Large intestine (tissue), 3 donors: Measurements from ENCODE around the gene SPHK2. TPM values are rescaled to one million over a fixed set of nuclear protein-coding genes. Genes with fewer than 3 reads are reported as not detected.

Source experiments
- DNase-seq, 2 donors: peaks; one replicate each; pipeline versions ENCODE4 v3.0.0 to v3.0.0-alpha.2; 2013
- H3K27ac ChIP-seq: one replicate; pipeline ENCODE4 v1.5.1; 2013; ENCODE audit warnings: low read length
- H3K27me3 ChIP-seq: 2 replicates; pipeline ENCODE4 v1.6.1; 2013; ENCODE audit warnings: low read length; ENCODE audit not compliant: control insufficient read depth, insufficient read depth
- H3K36me3 ChIP-seq: 2 replicates; pipeline ENCODE4 v1.6.1; 2013; ENCODE audit warnings: low read length; ENCODE audit not compliant: control insufficient read depth, insufficient read depth
- H3K4me1 ChIP-seq: one replicate; pipeline ENCODE4 v1.6.1; 2013; ENCODE audit warnings: low read length; ENCODE audit not compliant: control insufficient read depth, insufficient read depth
- H3K4me3 ChIP-seq: one replicate; pipeline ENCODE4 v1.5.1; 2013; ENCODE audit warnings: low read length
- H3K9me3 ChIP-seq: one replicate; pipeline ENCODE4 v1.6.1; 2013; ENCODE audit warnings: mild to moderate bottlenecking, low read depth, low read length, moderate library complexity; ENCODE audit not compliant: control insufficient read depth
- WGBS: methylation state at CpG from one replicate; pipeline ENCODE4 v1.1.5; 2013; ENCODE audit warnings: low lambda C conversion rate; ENCODE audit not compliant: insufficient coverage; 5-methylcytosine and 5-hydroxymethylcytosine counted together
- polyA plus RNA-seq: library from polyadenylated mRNA; unstranded; fragments of 120-200 nt; gene quantifications from one replicate; pipeline ENCODE4 v1.2.1, GENCODE V29; 2013

The SPHK2 gene
- polyA plus RNA-seq, 1 donor, result 20.1 TPM

DNA sequence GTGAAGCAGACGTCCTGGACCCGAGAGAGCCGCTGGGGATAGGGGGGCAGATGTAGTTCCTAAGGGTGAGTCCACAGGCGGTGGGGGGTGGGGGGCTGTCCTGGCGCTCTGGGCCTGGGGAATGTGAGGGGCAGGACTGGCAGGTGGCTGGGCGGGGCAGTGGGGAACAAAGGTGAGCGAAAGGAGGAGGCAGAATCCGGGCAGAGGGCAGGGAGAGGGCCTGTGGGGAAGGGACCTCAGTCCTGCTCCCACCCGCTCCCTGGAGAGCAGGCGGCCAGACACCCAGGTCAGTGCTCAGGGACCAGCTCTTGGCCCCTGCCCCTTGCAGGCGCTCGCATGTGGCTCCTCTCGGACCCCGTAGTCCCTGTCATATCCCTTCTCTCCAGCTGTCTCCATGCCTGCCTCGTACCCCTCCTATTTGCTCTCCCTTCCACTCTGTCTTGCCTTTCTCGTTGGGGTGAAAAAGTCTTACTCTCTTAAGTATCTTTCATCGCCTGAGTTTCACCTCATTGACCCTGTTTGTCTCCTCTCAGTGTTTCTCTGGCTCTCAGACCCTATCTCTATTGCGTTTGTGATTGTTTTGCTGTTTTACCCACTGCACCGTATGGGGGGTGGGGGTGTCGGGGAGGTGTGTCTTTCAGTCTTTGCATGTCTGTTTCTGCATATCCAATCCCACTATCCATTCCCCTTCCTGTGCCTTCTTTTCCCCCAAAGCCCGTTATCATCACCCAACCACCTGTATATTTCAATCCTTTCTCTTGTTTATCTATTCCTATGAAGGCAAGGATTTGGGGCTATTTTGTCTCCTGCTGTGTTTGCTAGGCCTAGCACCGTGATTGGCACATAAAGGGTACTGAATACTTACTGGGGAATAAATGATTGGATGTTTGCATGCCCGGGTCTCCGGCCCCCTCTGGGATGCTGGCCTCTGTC lies 5.8 kb downstream of the SPHK2 start:
- Histone ChIP-seq H3K9me3 (peaks cover 12% of the 10 kb centered on the region), H3K36me3 (peaks cover 16% of the 10 kb centered on the region), H3K4me1 (peaks cover 49% of the 10 kb centered on the region), H3K4me3 (peak overlapping the region; percentile 59), H3K27ac (peak overlapping the region; percentile 95), H3K27me3 (no peaks in the 10 kb centered on the region)
- DNase-seq, result peak in 1 of 2 donors; percentile 82
- 40% methylated on average over 2 of the region's 24 CpGs for WGBS

DNA sequence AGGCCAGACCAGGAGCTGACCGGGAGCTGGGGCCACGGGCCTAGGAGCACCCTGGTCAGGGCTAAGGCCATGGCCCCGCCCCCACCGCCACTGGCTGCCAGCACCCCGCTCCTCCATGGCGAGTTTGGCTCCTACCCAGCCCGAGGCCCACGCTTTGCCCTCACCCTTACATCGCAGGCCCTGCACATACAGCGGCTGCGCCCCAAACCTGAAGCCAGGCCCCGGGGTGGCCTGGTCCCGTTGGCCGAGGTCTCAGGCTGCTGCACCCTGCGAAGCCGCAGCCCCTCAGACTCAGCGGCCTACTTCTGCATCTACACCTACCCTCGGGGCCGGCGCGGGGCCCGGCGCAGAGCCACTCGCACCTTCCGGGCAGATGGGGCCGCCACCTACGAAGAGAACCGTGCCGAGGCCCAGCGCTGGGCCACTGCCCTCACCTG lies 6.6 kb downstream of the SPHK2 start:
- DNase-seq, result peak in 1 of 2 donors; percentile 8
- Histone ChIP-seq H3K9me3 (peaks cover 12% of the 10 kb centered on the region), H3K36me3 (peaks cover 16% of the 10 kb centered on the region), H3K4me3 (peak overlapping the region; percentile 59), H3K4me1 (peaks cover 58% of the 10 kb centered on the region), H3K27me3 (no peaks in the 10 kb centered on the region), H3K27ac (peak overlapping the region; percentile 95)
- WGBS, result no CpG with 5 or more reads among the region's 30 CpGs

GRCh38 chr19:48627201-48627864 lies 8.0 kb downstream of the SPHK2 start:
- H3K27me3 ChIP-seq, result no peaks in the 10 kb centered on the region
- no CpG with 5 or more reads among the region's 6 CpGs for WGBS
- peaks cover 68% of the 10 kb centered on the region for H3K4me1 ChIP-seq
- peaks cover 12% of the 10 kb centered on the region for H3K9me3 ChIP-seq
- H3K4me3 ChIP-seq, result no peak overlapping the region
- DNase-seq, result peak in 1 of 2 donors; percentile 90
- peaks cover 18% of the 10 kb centered on the region for H3K36me3 ChIP-seq
- H3K27ac ChIP-seq, result peak overlapping the region; percentile 97

DNA sequence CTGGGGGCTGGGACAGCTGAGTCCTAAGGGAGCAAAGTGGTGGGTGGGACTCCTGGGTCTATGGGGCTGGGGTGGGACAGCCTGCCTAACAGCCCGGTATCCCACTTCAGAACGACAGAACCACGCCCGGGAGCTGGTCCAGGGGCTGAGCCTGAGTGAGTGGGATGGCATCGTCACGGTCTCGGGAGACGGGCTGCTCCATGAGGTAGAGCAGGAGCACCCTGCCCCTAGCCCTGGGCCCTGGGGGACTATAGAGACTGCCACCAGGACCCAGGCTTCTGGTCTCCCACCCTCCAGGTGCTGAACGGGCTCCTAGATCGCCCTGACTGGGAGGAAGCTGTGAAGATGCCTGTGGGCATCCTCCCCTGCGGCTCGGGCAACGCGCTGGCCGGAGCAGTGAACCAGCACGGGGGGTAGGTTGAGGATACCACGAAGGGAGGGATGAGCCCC lies 8.6 kb downstream of the SPHK2 start:
- Histone ChIP-seq H3K4me3 (no peak overlapping the region), H3K27me3 (no peaks in the 10 kb centered on the region), H3K9me3 (peaks cover 12% of the 10 kb centered on the region), H3K27ac (peak overlapping the region; percentile 97), H3K36me3 (peaks cover 18% of the 10 kb centered on the region), H3K4me1 (peaks cover 73% of the 10 kb centered on the region)
- no CpG with 5 or more reads among the region's 17 CpGs for WGBS
- DNase-seq, result no peak

DNA sequence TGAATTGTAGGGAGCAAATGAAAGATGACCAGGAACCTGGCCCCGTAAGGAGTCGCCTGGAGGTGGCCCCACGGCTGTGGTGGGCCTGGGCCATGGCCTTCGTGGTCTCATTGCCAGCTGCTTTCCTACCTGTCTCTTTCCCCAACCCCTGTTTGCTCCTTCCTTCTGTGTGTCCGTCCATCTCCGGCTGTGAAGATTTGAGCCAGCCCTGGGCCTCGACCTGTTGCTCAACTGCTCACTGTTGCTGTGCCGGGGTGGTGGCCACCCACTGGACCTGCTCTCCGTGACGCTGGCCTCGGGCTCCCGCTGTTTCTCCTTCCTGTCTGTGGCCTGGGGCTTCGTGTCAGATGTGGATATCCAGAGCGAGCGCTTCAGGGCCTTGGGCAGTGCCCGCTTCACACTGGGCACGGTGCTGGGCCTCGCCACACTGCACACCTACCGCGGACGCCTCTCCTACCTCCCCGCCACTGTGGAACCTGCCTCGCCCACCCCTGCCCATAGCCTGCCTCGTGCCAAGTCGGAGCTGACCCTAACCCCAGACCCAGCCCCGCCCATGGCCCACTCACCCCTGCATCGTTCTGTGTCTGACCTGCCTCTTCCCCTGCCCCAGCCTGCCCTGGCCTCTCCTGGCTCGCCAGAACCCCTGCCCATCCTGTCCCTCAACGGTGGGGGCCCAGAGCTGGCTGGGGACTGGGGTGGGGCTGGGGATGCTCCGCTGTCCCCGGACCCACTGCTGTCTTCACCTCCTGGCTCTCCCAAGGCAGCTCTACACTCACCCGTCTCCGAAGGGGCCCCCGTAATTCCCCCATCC lies 9.4 kb downstream of the SPHK2 start:
- DNase-seq, result no peak
- peak overlapping the region; percentile 97 for H3K27ac ChIP-seq
- H3K9me3 ChIP-seq, result peaks cover 12% of the 10 kb centered on the region
- no CpG with 5 or more reads among the region's 34 CpGs for WGBS
- no peaks in the 10 kb centered on the region for H3K27me3 ChIP-seq
- H3K4me1 ChIP-seq, result peaks cover 74% of the 10 kb centered on the region
- no peak overlapping the region for H3K4me3 ChIP-seq
- H3K36me3 ChIP-seq, result peaks cover 18% of the 10 kb centered on the region

GRCh38 chr19:48629297-48629598 lies 9.9 kb downstream of the SPHK2 start:
- WGBS, result no CpG with 5 or more reads among the region's 22 CpGs
- no peak overlapping the region for H3K4me3 ChIP-seq
- H3K36me3 ChIP-seq, result peaks cover 18% of the 10 kb centered on the region
- no peaks in the 10 kb centered on the region for H3K27me3 ChIP-seq
- H3K9me3 ChIP-seq, result peaks cover 12% of the 10 kb centered on the region
- peaks cover 78% of the 10 kb centered on the region for H3K4me1 ChIP-seq
- H3K27ac ChIP-seq, result peak overlapping the region; percentile 54
- no peak for DNase-seq

DNA sequence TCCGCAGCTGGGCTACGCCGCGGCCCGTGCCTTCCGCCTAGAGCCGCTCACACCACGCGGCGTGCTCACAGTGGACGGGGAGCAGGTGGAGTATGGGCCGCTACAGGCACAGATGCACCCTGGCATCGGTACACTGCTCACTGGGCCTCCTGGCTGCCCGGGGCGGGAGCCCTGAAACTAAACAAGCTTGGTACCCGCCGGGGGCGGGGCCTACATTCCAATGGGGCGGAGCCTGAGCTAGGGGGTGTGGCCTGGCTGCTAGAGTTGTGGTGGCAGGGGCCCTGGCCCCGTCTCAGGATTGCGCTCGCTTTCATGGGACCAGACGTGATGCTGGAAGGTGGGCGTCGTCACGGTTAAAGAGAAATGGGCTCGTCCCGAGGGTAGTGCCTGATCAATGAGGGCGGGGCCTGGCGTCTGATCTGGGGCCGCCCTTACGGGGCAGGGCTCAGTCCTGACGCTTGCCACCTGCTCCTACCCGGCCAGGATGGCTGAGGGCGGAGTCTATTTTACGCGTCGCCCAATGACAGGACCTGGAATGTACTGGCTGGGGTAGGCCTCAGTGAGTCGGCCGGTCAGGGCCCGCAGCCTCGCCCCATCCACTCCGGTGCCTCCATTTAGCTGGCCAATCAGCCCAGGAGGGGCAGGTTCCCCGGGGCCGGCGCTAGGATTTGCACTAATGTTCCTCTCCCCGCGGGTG lies 10.4 kb downstream of the SPHK2 start:
- Histone ChIP-seq H3K36me3 (peaks cover 18% of the 10 kb centered on the region), H3K9me3 (peaks cover 12% of the 10 kb centered on the region), H3K27me3 (no peaks in the 10 kb centered on the region), H3K27ac (peak overlapping the region; percentile 54), H3K4me1 (peaks cover 82% of the 10 kb centered on the region), H3K4me3 (peak overlapping the region; percentile 19)
- peak; percentile 84 to 91 for DNase-seq
- WGBS, result no CpG with 5 or more reads among the region's 48 CpGs

- peaks cover 12% of the 10 kb centered on the region for H3K9me3 ChIP-seq
- peaks cover 86% of the 10 kb centered on the region for H3K4me1 ChIP-seq
- DNase-seq, result peak in 1 of 2 donors; percentile 77
- WGBS, result no CpG with 5 or more reads among the region's 47 CpGs
- no peaks in the 10 kb centered on the region for H3K27me3 ChIP-seq
- peak overlapping the region; percentile 54 for H3K27ac ChIP-seq
- H3K4me3 ChIP-seq, result peak overlapping the region; percentile 19
- H3K36me3 ChIP-seq, result peaks cover 18% of the 10 kb centered on the region
Observed at GRCh38 chr19:48630296-48631063, 11.2 kb downstream of the SPHK2 start.

DNA sequence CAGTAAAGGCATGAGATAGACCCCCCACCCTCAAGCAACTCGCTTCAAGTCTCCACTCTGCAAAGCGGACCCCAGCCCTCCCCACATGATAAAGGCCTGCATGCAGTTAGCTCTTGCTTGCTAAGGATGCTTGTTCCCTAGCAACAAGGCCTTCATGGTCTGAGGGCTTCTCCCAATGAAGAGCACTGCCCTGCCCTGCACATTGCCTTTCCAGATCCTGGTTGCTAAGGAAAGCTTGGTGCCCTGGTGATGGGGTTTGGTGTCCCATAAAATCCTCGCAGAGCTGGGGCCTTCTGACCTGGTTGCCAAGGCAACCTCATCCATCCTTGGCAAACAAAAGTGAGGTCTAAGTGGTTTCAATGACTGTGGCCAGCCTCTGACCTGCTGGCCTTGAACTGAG lies 11.9 kb downstream of the SPHK2 start:
- no CpG with 5 or more reads among the region's 3 CpGs for WGBS

More for the DNA sequence above, 11.9 kb downstream of the SPHK2 start:
- Histone ChIP-seq H3K27me3 (no peaks in the 10 kb centered on the region), H3K9me3 (peaks cover 12% of the 10 kb centered on the region), H3K27ac (peak overlapping the region; percentile 54), H3K4me3 (peak overlapping the region; percentile 19), H3K4me1 (peaks cover 79% of the 10 kb centered on the region), H3K36me3 (peaks cover 16% of the 10 kb centered on the region)
- peak in 1 of 2 donors; percentile 19 for DNase-seq
